ENCODE measurements around the gene MAP3K20. TPM values are rescaled to one million over a fixed set of nuclear protein-coding genes. Genes with fewer than 3 reads are reported as not detected.

The MAP3K20 gene
- total and polyA plus RNA-seq, 10 of the 15 experiments (the other 5 are each of a cell fraction or from before 2014, with no cell fraction given) = 0.04 to 5.6 (median 2.3) TPM

DNA sequence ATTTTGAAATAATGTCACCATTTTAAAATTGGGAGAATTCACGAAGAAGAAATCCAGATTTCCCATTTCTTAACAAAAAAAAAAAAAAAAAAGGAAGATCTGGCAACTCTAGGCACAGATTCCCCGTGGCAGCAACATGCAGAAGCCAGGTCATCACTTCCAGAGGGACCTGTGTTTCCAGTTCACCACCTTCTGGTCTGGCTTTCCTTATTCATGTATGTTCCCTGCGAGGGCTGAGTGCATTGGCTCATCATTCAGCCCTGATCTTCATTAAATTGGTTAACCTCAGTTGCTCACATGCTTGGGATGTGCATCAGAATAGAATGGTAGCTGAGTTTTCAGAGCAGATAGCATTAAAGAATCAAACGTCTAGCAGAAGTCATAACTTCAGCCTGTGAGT, 25.0 kb upstream of the MAP3K20 start (continued):
- TF ChIP-seq, protein P1, sequence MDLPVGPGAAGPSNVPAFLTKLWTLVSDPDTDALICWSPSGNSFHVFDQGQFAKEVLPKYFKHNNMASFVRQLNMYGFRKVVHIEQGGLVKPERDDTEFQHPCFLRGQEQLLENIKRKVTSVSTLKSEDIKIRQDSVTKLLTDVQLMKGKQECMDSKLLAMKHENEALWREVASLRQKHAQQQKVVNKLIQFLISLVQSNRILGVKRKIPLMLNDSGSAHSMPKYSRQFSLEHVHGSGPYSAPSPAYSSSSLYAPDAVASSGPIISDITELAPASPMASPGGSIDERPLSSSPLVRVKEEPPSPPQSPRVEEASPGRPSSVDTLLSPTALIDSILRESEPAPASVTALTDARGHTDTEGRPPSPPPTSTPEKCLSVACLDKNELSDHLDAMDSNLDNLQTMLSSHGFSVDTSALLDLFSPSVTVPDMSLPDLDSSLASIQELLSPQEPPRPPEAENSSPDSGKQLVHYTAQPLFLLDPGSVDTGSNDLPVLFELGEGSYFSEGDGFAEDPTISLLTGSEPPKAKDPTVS (IDR thresholded peaks at IDR 0.05; ENCODE audit: low read depth, low read length) = no peak
- TF ChIP-seq SPI1 (IDR thresholded peaks at IDR 0.05; ENCODE audit: borderline replicate concordance, insufficient read depth, low read depth, low read length) (no peak), ZNF622 (IDR thresholded peaks at IDR 0.05) (no peak), ASH2L (IDR thresholded peaks at IDR 0.05; ENCODE audit: borderline replicate concordance, low read depth) (no peak)

DNA sequence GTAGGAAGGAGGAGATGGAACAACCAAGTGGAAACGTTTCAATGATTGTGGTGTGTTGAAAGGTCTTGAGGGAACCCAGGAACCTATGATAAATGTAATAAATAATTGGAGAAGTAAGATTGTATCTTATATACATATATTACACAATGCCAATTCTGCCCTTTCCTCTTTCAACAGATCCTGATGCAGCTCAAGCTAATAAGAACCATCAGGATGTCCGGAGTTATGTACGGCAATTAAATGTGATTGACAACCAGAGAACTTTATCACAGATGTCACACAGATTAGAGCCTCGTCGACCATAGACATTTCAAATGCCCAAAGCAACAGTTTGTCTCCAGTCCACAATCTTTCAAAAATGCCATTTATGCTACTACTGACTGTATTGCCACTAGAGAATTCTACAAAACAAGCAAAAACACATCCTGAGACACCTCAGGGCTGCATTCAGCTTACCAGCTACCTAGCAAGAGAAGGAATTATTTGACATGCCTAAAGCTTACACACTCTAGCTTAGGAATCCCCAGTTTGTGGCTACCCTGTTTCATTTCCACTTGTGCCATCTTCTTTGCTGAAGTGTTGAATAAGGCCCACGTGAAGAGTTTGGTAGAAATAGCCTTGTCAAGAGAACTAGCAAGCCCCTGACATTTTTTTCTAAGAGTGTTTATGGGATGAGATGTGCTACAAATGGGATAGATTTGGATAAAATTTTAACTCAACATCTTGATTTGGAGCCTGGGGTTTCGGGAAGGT, 24.0 kb upstream of the MAP3K20 start:
- ChIA-PET CTCF (no interaction called here), RAD21 (ENCODE audit: unreplicated experiment) (no interaction called here), SMC1A (ENCODE audit: uncharacterized antibody, unreplicated experiment) (no interaction called here), POLR2A (no interaction called here)
- TF ChIP-seq FOS (IDR thresholded peaks at IDR 0.05; ENCODE audit: borderline replicate concordance, extremely low read depth, insufficient read length) (no peak), CEBPB (IDR thresholded peaks at IDR 0.05; ENCODE audit: borderline replicate concordance in 1 of 2, low read depth in 2 of 2, low read length in 2 of 2) (no peak), NR2C1 (IDR thresholded peaks at IDR 0.05) (no peak), BMI1 (IDR thresholded peaks at IDR 0.05; ENCODE audit: borderline replicate concordance) (no peak)
- no peak for ATAC-seq
- in situ Hi-C loops (cut with MboI) (no loop called here), intact Hi-C loops (cut with micrococcal nuclease; ENCODE audit: unreplicated experiment) (no loop called here)
- no TSS peak for BruUV-seq (replicated peaks)
- no peak for DNase-seq (ENCODE audit: low read depth, low spot score)
- H3K27ac ChIP-seq (ENCODE audit: control insufficient read depth, insufficient read depth) = no peak overlapping the region
- H3K4me2 ChIP-seq (ENCODE audit: control insufficient read depth, insufficient read depth) = no peak overlapping the region
- no peaks in the 10 kb centered on the region for H3K4me1 ChIP-seq (ENCODE audit: control insufficient read depth, insufficient read depth, low read length)
- no peaks in the 10 kb centered on the region for H3K79me2 ChIP-seq (ENCODE audit: control insufficient read depth, insufficient read depth, low read length)
- FAIRE-seq = no peak
- H4K20me1 ChIP-seq (ENCODE audit: control insufficient read depth, insufficient read depth) = no peaks in the 10 kb centered on the region; the same call in 1 of the 2 replicates
- H3K9ac ChIP-seq (ENCODE audit: control insufficient read depth, insufficient read depth, low read length) = no peak overlapping the region
- no peak overlapping the region for H2AFZ ChIP-seq (ENCODE audit: control insufficient read depth, low read depth, low read length)
- 39% methylated on average over 7 of the region's 7 CpGs for WGBS (ENCODE audit: insufficient coverage, insufficient replicate concordance, low lambda C conversion rate, missing lambda C conversion rate)
- H3K4me3 ChIP-seq = no peak overlapping the region
- peaks cover 0 to 2% of the 10 kb centered on the region in 2 experiments; a peak in 1 of 4 replicates for H3K27me3 ChIP-seq (replicated peaks in 1 of 2; ENCODE audit: control insufficient read depth in 2 of 2, insufficient read depth in 2 of 2, low read length in 1 of 2)
- no peaks in the 10 kb centered on the region for H3K9me3 ChIP-seq (replicated peaks; ENCODE audit: control insufficient read depth, insufficient read depth, low read length)
- H3K36me3 ChIP-seq (ENCODE audit: control insufficient read depth in 2 of 2, insufficient read depth in 2 of 2, low read length in 1 of 2) = no peaks in the 10 kb centered on the region
